OCI-LY3 (cell line): ENCODE measurements around the gene NEK9.

Experiments
- H2AFZ ChIP-seq: fragments of 200-600, 300-600 bp; shearing (Covaris generic); 2 replicates; pipeline ENCODE4 v1.6.0; 2014; ENCODE audit warnings: antibody characterized with exemption, low read depth, low read length
- H3K27ac ChIP-seq: fragments of 200-600, 300-600 bp; sonication (generic); 2 replicates; pipeline ENCODE4 v1.5.1; 2014; ENCODE audit warnings: mild to moderate bottlenecking, low read length, moderate library complexity, mixed read lengths
- H3K27me3 ChIP-seq: fragments of 200-600, 300-600 bp; sonication (generic); 2 replicates; pipeline ENCODE4 v1.6.1; 2014; ENCODE audit warnings: low read depth, low read length, mixed read lengths
- H3K36me3 ChIP-seq: fragments of 200-600, 300-600 bp; sonication (generic); replicated peaks from 2 replicates; pipeline ENCODE3; 2014; ENCODE audit warnings: low read depth, low read length, mixed read lengths
- H3K4me1 ChIP-seq: fragments of 300-600, 200-600 bp; sonication (generic); 2 replicates; pipeline ENCODE4 v1.6.1; 2014; ENCODE audit warnings: low read length, mixed read lengths
- H3K4me2 ChIP-seq: fragments of 200-600, 300-600 bp; sonication (generic); 2 replicates; pipeline ENCODE4 v1.6.1; 2014; ENCODE audit warnings: low read length, mixed read lengths
- H3K4me3 ChIP-seq: fragments of 300-600, 200-600 bp; sonication (generic); 2 replicates; pipeline ENCODE4 v1.5.1; 2014; ENCODE audit warnings: antibody characterized with exemption, mild to moderate bottlenecking, low read length, moderate library complexity
- H3K79me2 ChIP-seq: fragments of 300-600, 200-600 bp; shearing (Covaris generic); 2 replicates; pipeline ENCODE4 v1.6.1; 2014; ENCODE audit warnings: mild to moderate bottlenecking, low read length, mixed read lengths
- H3K9ac ChIP-seq: fragments of 300-600, 200-600 bp; shearing (Covaris generic); 2 replicates; pipeline ENCODE4 v1.6.0; 2014; ENCODE audit warnings: mild to moderate bottlenecking, low read length, moderate library complexity
- H3K9me3 ChIP-seq: fragments of 200-600, 300-600 bp; shearing (Covaris generic); 2 replicates; pipeline ENCODE4 v1.6.1; 2014; ENCODE audit warnings: low read length, mixed read lengths; ENCODE audit not compliant: insufficient read depth
- H4K20me1 ChIP-seq: fragments of 200-600, 300-600 bp; sonication (generic); 2 replicates; pipeline ENCODE4 v1.6.1; 2016; ENCODE audit warnings: low read length, mixed read lengths; ENCODE audit not compliant: insufficient read depth
- CTCF ChIP-seq: fragments of 200-600, 300-600 bp; sonication (generic); IDR thresholded peaks from 2 replicates; pipeline ENCODE4 v1.5.1; 2014; ENCODE audit warnings: antibody characterized with exemption, low read length, low read depth
- EZH2phosphoT487 ChIP-seq: fragments of 200-600 bp; shearing (Covaris generic); IDR thresholded peaks from 2 replicates; pipeline ENCODE4 v1.6.1; 2018; ENCODE audit warnings: antibody characterized with exemption, mixed run types, low read depth

The NEK9 gene

GRCh38 chr14:75030147-75030546, 96.7 kb downstream of the NEK9 start:
- Histone ChIP-seq H3K79me2 (no peaks in the 10 kb centered on the region), H3K27ac (no peak overlapping the region), H3K27me3 (no peaks in the 10 kb centered on the region), H3K9me3 (no peaks in the 10 kb centered on the region), H3K4me1 (no peaks in the 10 kb centered on the region), H3K36me3 (peaks cover 41% of the 10 kb centered on the region), H3K9ac (no peak overlapping the region), H3K4me3 (no peak overlapping the region), H3K4me2 (no peak overlapping the region), H4K20me1 (no peaks in the 10 kb centered on the region), H2AFZ (no peak overlapping the region)
- TF ChIP-seq CTCF (no peak), EZH2phosphoT487 (no peak)
